Activated CD8-positive, alpha-beta memory T cell treated with anti-CD3 and anti-CD28 coated beads for 4 hours (primary cell): ENCODE data around the gene PBX2.
"Not testable (repeated sequence)": the region's sequence is repeated elsewhere in the genome, so short reads cannot be mapped to it uniquely, and the experiment has no call there.

Experiments used
- DNase-seq, 2 donors: peaks; one replicate each; pipeline ENCODE4 v3.0.0-alpha.2; 2020; ENCODE audit warnings: low read depth in 2 of 2

The PBX2 gene

DNA sequence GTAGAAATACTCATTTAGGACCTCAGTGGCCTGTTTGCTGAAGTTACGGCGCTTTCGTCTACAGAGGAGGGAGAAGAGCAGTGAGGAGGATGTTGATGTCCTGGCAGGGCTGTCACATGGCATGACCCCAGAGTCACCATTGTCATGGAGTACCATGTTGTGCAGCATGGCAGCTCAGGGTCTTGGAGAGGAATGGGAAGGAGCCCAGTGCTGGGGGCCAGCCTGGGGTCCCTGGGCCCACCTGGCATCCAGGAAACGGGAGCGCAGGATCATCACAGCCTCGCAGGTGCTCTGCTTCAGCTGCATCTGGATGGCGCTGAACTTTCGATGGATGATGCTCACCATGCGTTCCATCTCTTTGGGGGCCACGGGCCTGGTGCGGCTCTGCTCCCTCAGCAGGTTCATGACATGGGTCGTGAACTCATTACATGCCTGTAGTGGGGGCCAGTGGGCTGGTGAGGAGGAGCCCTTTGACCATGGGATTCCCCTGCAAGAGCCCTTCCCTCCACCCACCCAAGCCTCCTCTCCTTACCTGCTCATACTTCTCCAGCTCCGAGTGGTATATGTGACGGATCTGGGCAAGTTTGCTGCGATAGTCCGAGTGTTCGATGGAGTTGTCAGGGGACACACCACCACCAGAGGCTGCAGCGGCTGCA is 2.1 kb downstream of the PBX2 start:
- DNase-seq, result not testable (repeated sequence)

GRCh38 chr6:32187009-32187709 is 2.8 kb downstream of the PBX2 start:
- no peak for DNase-seq

- not testable (repeated sequence) for DNase-seq
These were observed 3.7 kb downstream of the PBX2 start for GRCh38 chr6:32186151-32186840.

DNA sequence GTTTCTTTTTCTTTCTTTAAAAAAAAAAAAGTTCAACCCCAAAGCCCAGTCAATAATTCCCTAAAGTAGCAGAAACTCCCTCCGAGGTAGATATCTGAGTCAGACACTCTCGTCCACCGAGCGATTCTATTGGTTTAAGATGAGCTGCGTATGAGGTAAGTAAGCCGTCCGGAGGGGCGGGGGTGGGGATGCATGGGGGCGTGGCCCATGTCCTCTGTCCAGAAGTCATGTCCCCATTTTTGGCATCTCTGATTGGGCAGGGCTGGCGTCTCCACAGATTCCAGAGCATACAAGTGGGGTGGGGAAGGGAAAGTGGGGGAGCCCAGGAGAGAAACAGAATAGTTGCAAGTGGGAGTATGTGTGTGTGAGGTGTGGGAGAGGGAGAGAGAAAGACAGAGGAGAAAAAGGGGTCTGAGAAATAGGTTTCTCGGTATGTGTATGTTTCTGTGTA is 4.3 kb downstream of the PBX2 start:
- peak in 1 of 2 donors; percentile 29 for DNase-seq

DNA sequence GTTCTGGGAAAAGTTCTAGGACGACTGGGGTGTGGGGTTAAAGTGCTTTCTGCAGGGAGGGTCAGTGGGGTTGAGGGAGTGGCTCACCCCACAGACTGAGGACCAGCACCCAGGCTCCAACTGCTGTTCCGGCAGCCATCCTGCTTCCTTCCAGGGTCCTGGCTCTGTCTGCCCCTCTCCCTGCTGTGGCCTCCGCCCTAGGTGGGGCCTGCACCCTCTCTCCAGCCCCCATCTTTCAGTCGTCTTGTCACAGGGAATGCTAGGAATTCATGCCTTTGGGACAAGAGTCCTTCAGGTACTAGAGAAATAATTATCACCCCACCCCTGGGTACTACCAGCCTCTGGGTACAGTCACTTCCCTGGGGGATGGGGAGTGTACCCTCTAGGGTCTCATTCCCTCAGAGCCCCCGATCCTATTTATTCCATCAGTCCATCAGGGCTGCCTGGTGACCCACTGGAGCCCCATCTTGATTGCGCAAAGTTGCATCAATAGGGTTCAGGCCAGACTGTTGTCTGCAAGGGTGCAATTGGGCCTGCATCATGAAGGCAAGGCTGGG is 5.8 kb downstream of the PBX2 start, which contains the start of gene AGER:
AGER (minus strand) TSS at position 170 of the 557 bp plus-strand sequence; CDS start at position 139, 31 bp downstream.
- DNase-seq, result no peak

- no peak for DNase-seq
These were observed 6.4 kb downstream of the PBX2 start for GRCh38 chr6:32183483-32184083.

DNA sequence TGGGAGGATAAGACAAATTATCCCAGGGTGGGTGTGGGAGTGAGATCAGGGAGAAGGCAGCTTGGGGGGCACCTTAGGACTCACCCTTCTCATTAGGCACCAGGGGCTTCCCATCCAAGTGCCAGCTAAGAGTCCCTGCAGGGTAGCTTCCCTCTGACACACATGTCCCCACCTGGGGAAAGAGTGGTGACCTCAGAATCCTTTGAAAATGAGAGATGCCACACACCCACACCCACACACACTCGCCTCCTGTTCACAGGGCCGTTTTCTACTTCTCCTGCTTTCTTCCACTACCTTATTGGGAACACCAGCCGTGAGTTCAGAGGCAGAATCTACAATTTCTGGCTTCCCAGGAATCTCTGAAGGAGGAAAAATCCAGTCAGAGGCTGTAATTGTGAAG is 7.0 kb downstream of the PBX2 start:
- no peak for DNase-seq

- DNase-seq, result no peak
These were observed 7.4 kb downstream of the PBX2 start for GRCh38 chr6:32182555-32182981.

DNA sequence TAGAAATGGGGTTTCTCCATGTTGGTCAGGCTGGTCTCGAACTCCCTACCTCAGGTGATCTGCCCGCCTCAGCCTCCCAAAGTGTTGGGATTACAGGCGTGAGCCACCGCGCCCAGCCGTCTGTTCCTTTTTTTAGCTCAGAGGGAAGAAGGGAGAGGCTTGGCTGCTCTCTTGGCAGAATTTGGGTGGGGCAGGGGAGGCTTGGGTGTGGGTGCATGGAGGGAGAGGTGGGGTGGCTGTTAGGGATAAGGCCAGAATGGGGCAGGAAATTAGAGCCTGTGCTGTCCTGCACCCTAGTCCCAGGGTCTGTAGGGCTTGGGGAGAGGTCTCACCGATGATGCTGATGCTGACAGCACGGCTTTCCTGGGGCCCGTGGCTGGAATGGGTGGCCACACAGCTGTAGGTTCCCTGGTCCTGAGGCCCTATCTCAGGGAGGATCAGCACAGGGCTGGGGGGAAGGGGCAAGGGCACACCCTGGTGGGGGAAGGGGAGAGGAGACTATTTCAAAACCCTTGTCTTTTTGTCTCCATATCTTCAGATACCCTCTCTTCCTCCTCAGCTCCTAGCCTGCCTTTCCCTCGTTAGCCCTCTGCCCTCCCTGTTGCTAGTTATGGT is 8.0 kb downstream of the PBX2 start:
- no peak for DNase-seq

- DNase-seq, result no peak
These were observed 8.8 kb downstream of the PBX2 start for GRCh38 chr6:32181148-32181702.

GRCh38 chr6:32179766-32180405 is 10.1 kb downstream of the PBX2 start:
- DNase-seq, result no peak

DNA sequence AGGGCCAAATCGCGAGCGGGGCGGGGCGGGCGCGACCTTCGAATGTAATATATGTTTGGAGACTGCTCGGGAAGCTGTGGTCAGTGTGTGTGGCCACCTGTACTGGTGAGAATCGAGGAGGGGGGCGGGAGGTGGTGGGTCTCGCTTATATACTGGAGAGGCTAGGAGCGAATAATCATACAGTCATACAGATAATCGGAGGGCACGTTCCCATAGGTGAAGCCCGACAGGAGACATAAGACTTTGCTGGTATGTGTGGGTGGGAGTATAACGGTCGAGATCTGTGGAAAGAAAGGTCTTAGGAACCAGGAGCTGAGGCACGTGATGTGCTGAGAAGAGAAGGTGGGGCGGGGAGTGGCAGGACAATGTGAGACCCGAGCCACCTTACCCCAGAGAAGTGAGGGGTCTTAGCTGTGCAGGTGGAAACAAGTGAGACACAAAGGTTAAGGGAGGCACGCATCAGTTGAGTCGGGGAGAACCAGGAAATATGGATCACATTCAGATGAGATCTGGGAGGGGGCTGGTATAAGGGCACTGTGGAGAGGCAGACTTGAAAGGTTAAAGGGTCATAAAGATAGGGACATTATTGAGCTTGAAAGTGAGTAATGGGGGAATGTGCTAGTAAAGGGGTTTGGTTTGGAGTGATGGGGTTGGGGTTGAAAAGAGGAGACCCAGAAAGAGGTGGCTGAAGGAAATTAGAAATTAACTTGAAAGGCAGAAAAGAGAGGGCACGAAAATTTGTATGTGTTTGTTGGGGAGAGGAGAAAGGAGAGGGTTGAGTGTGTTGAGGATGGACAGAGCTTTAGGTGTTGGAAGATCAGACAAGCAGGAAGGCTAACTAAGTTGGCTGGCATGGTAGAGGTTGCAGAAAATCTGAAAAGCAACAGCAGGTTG is 11.2 kb downstream of the PBX2 start:
- no peak for DNase-seq

- DNase-seq, result peak; percentile 85 to 91
These were observed 12.0 kb downstream of the PBX2 start, which contains the start of gene RNF5 for GRCh38 chr6:32177788-32178546. TSS of gene RNF5 (plus strand) at chr6:32178405. CDS start at chr6:32178512, 107 bp downstream.

GRCh38 chr6:32177183-32177787 is 12.7 kb downstream of the PBX2 start:
- DNase-seq, result no peak

GRCh38 chr6:32176476-32177182 is 13.4 kb downstream of the PBX2 start:
- no peak for DNase-seq

GRCh38 chr6:32175711-32176475 is 14.1 kb downstream of the PBX2 start, which contains the start of gene AGPAT1:
TSS of gene AGPAT1 (minus strand) at chr6:32176084. CDS start at chr6:32171496, 4,588 bp downstream.
- peak; percentile 94 to 95 for DNase-seq

DNA sequence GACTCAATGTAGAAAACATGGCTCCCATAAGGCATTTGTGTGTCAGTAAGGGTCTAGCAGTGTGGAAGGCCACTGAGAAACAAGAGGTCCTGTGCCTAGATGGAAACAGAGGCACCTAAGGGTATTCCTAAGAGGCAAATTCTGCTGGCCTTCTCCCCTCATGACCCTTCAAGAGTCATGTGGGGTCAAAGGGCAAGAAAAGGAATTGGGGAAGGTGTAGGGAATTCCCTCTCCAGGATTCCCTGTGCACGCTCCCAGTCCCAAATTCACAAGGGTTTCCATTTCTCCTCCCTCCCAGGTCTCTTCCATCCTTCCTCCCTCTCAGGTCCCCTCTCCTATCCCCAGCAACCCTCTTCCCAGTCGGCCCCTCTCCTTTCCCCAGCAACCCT is 14.7 kb downstream of the PBX2 start:
- DNase-seq, result no peak
